C4-2B (cell line): ENCODE results near the gene LINC00305.

Source experiments
- CTCF ChIP-seq: fragments of 450-650 bp; conservative IDR thresholded peaks from 2 replicates; pipeline ENCODE4 v1.5.1; 2017; ENCODE audit warnings: mild to moderate bottlenecking
- ZFX ChIP-seq: fragments of 450-650 bp; IDR thresholded peaks from 2 replicates; pipeline ENCODE4 v1.6.1; 2017

GRCh38 chr18:64044616-64045015 lies 104.3 kb downstream of the LINC00305 start:
- no peak for TF ChIP-seq CTCF
- no peak for TF ChIP-seq ZFX
